Upper lobe of left lung (tissue), 6 donors: ENCODE measurements around the gene PHOX2A. TPM values are rescaled to one million over a fixed set of nuclear protein-coding genes. Genes with fewer than 3 reads are reported as not detected.

Experiments used
- ATAC-seq, 2 donors: fragments of 200-7000 bp; cut with Tn5 transposase; one replicate each; pipeline ENCODE4 v1.9.1; 2022; ENCODE audit warnings: mild to moderate bottlenecking in 2 of 2, moderate library complexity in 2 of 2; ENCODE audit not compliant: low FRiP score in 2 of 2
- DNase-seq, 2 donors: peaks; one replicate each; pipeline ENCODE4 v3.0.0-alpha.2; 2019 to 2020
- H3K27ac ChIP-seq, 4 donors: fragments of 200-600 bp; sonication (generic); one replicate each; pipeline ENCODE4 v1.5.1; 2016 to 2019
- H3K27me3 ChIP-seq, 4 donors: fragments of 200-600 bp; sonication (generic); one replicate each; pipeline ENCODE4 v1.5.1; 2017 to 2019
- H3K36me3 ChIP-seq, 4 donors: fragments of 200-600 bp; sonication (generic); one replicate each; pipeline ENCODE4 v1.5.1; 2016 to 2019
- H3K4me1 ChIP-seq, 4 donors: fragments of 200-600 bp; sonication (generic); one replicate each; pipeline ENCODE4 v1.5.1; 2018 to 2019
- H3K4me3 ChIP-seq, 4 donors: fragments of 200-600 bp; sonication (generic); one replicate each; pipeline ENCODE4 v1.5.1; 2017 to 2019; ENCODE audit warnings: mild to moderate bottlenecking in 2 of 4, moderate library complexity in 1 of 4
- H3K9me3 ChIP-seq, 4 donors: fragments of 200-600 bp; sonication (generic); one replicate each; pipeline ENCODE4 v1.5.1; 2018 to 2019
- CTCF ChIP-seq, 6 experiments: fragments of 450-650 bp in 4 of 6; fragments of 200-600 bp in 2 of 6; sonication (generic) in 2 of 6; IDR thresholded peaks; one replicate each; pipeline ENCODE4 v1.5.1; 2016 to 2019; ENCODE audit warnings: antibody characterized with exemption in 6 of 6
- EP300 ChIP-seq, 4 donors: sonication (generic); formaldehyde crosslinking; IDR thresholded peaks; one replicate each; pipeline ENCODE4 v1.5.1; 2017; ENCODE audit warnings: antibody characterized with exemption in 4 of 4, control low read depth in 2 of 4
- POLR2A ChIP-seq, 4 donors: fragments of 450-650 bp; IDR thresholded peaks; one replicate each; pipeline ENCODE4 v1.5.1; 2016 to 2017; ENCODE audit warnings: antibody characterized with exemption in 4 of 4, mild to moderate bottlenecking in 2 of 4
- POLR2AphosphoS5 ChIP-seq, 2 donors: sonication (generic); formaldehyde crosslinking; IDR thresholded peaks; one replicate each; pipeline ENCODE4 v1.5.1; 2017; ENCODE audit warnings: antibody characterized with exemption in 2 of 2
- WGBS, 2 donors: methylation state at CpG; one replicate each; pipeline ENCODE4 v1.1.5; 2017 to 2018; 5-methylcytosine and 5-hydroxymethylcytosine counted together
- total RNA-seq, 6 donors: library from RNA; depleted of rRNA in 4 of 6; stranded (reverse); fragments of >200 nt in 4 of 6; gene quantifications; one replicate each; pipeline versions ENCODE4 v1.1.0 to v1.2.1, GENCODE V29; 2016 to 2021
- donor health status: DM: no; HTN: no; CAD: no; lungs with moderate emphysema.
- donor health status: DM: no; HTN: yes; CAD: no; lungs with severe emphysema.

The PHOX2A gene
- total RNA-seq, 6 donors from 2014 or later, result not detected

- ATAC-seq, result no peak
- Histone ChIP-seq H3K4me1 (peaks cover 14 to 26% (median 16%) of the 10 kb centered on the region in 4 donors), H3K4me3 (no peak overlapping the region), H3K9me3 (no peaks in the 10 kb centered on the region), H3K36me3 (no peaks in the 10 kb centered on the region), H3K27me3 (peaks cover 0 to 57% (median 30%) of the 10 kb centered on the region in 4 donors), H3K27ac (no peak overlapping the region)
- 13 to 16% methylated on average over 15 to 19 of the region's 19 CpGs for WGBS, 2 donors
- TF ChIP-seq CTCF (IDR thresholded peaks at IDR 0.05) (no peak), POLR2AphosphoS5 (IDR thresholded peaks at IDR 0.05) (no peak), POLR2A (IDR thresholded peaks at IDR 0.05) (no peak), EP300 (IDR thresholded peaks at IDR 0.05) (no peak)
- peak in 1 of 2 donors; percentile 15 for DNase-seq
These were observed 1.4 kb upstream of the PHOX2A start for GRCh38 chr11:72245263-72245816.

DNA sequence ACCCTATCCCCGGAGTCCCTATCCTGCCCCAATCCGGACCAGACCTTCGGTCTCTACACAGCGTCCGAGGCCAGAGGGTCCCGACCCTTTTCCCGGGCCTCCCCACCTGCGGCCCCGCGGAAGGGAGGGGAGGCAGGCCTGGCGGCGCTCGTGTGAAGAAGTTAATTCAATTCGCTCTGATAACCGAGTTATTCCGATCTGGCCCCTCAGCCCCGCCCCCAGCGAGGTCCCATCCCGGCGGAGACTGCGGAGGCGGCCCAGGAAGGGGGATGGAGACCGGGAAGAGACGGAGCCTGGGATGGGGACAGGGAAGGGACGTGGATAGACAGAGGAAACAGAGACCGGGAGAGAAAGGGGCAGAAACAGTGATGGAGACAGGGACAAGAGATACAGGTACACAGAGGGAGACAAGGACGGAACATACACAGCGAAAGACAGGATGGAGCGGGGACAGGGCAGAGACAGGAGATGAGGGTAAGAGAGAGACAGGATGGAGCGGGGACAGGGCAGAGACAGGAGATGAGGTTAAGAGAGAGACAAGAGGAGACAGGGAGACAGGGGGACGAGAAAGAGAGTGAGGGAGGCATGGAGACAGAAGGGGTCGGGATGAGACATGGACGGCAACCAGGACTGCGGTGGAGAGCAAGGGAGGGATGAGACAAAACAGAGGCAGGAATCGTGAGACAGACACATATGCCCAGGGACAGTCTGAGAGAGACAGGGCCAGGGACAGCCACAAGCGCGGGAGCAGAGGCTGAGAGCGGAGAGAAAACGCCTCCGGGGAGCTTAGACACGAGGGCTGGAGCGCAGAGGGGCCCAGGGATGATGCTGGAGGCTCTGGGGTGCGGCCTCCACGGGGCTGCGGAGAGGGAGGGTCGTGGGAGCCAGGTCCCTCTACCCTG, 636 bp upstream of the PHOX2A start:
- no peaks in the 10 kb centered on the region for H3K9me3 ChIP-seq
- TF ChIP-seq CTCF (IDR thresholded peaks at IDR 0.05) (no peak), POLR2A (IDR thresholded peaks at IDR 0.05) (no peak), POLR2AphosphoS5 (IDR thresholded peaks at IDR 0.05) (no peak), EP300 (IDR thresholded peaks at IDR 0.05) (no peak)
- H3K36me3 ChIP-seq, result no peaks in the 10 kb centered on the region
- no peak overlapping the region for H3K27ac ChIP-seq
- peaks cover 21 to 33% (median 23%) of the 10 kb centered on the region in 4 donors for H3K4me1 ChIP-seq
- peaks cover 0 to 57% (median 33%) of the 10 kb centered on the region in 4 donors for H3K27me3 ChIP-seq
- DNase-seq (peak; percentile 8 to 59), ATAC-seq (no peak)
- 8 to 9% methylated on average over 41 to 46 of the region's 46 CpGs for whole genome bisulfite sequencing, 2 donors
- H3K4me3 ChIP-seq, result peak overlapping the region in 2 of 4 donors; percentile 2 to 32

GRCh38 chr11:72243173-72244059, 560 bp downstream of the PHOX2A start:
- DNase-seq (peak; percentile 14 to 85), ATAC-seq (no peak)
- Histone ChIP-seq H3K27ac (no peak overlapping the region), H3K9me3 (no peaks in the 10 kb centered on the region), H3K27me3 (peaks cover 0 to 57% (median 34%) of the 10 kb centered on the region in 4 donors), H3K36me3 (no peaks in the 10 kb centered on the region), H3K4me1 (peaks cover 31 to 45% (median 34%) of the 10 kb centered on the region in 4 donors), H3K4me3 (peak overlapping the region in 2 of 4 donors; percentile 2 to 32)
- TF ChIP-seq CTCF (IDR thresholded peaks at IDR 0.05) (no peak), POLR2AphosphoS5 (IDR thresholded peaks at IDR 0.05) (no peak), POLR2A (IDR thresholded peaks at IDR 0.05) (no peak), EP300 (IDR thresholded peaks at IDR 0.05) (no peak)
- 36 to 43% methylated on average over 28 to 29 of the region's 58 CpGs for WGBS, 2 donors

DNA sequence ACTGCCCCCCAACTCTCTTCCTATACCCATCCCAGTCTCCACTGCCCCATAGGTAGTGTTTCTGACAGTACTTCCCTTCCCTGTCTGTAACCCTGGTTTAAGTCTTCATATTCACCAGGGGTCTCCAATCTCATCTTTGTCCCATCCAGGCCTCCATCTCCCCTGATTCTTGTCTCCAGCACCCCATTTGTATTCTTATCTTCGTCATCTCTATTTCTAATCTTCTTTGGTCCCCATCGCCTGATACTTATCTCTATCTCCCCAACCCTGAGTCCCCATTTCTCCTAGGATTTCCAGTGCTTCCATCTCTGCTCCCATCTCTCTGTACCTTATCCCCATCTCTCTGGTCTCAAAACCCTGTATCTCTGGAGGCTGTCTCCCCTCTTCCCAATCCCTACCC, 1.8 kb downstream of the PHOX2A start:
- WGBS, 2 donors, result 96% methylated on average over 2 of the region's 2 CpGs
- TF ChIP-seq POLR2A (IDR thresholded peaks at IDR 0.05), result no peak
- TF ChIP-seq POLR2AphosphoS5 (IDR thresholded peaks at IDR 0.05), result no peak
- no peak for TF ChIP-seq EP300 (IDR thresholded peaks at IDR 0.05)
- TF ChIP-seq CTCF (IDR thresholded peaks at IDR 0.05), result no peak
- no peak overlapping the region for H3K4me3 ChIP-seq
- H3K27ac ChIP-seq, result no peak overlapping the region
- peaks cover 36 to 56% (median 42%) of the 10 kb centered on the region in 4 donors for H3K4me1 ChIP-seq
- H3K36me3 ChIP-seq, result peaks cover 0 to 12% (median 8%) of the 10 kb centered on the region in 4 donors
- ATAC-seq (no peak), DNase-seq (no peak)
- H3K27me3 ChIP-seq, result peaks cover 0 to 57% (median 33%) of the 10 kb centered on the region in 4 donors
- no peaks in the 10 kb centered on the region for H3K9me3 ChIP-seq
